SK-N-SH (cell line): ENCODE data around the gene SARDH. TPM values are rescaled to one million over a fixed set of nuclear protein-coding genes. Genes with fewer than 3 reads are reported as not detected.

ENCODE experiments used
- CTCF ChIA-PET: fragments of 300-600, 350-600 bp; formaldehyde crosslinking; extraction: SDS; loops from one replicate; lab custom pipeline; 2021; lab: Yijun Ruan, JAX
- POLR2A ChIA-PET: fragments of 350-600 bp; sonication (Branson Sonifier 250); formaldehyde crosslinking; extraction: SDS; loops from one replicate; lab custom pipeline; 2020; ENCODE audit warnings: antibody characterized with exemption, inconsistent platforms; lab: Yijun Ruan, JAX
- DNase-seq: peaks from one replicate; pipeline ENCODE4 v3.0.0; 2012
- H2AFZ ChIP-seq: fragments of 200-600 bp; sonication (generic); 2 replicates; pipeline ENCODE4 v1.8.1; 2016; ENCODE audit warnings: antibody characterized with exemption, mild to moderate bottlenecking, low read depth
- H3F3A ChIP-seq: fragments of 200-600 bp; sonication (generic); replicated peaks from 2 replicates; pipeline ENCODE3; 2016; ENCODE audit warnings: antibody characterized with exemption, mild to moderate bottlenecking; ENCODE audit not compliant: insufficient read depth
- H3K27ac ChIP-seq, 2 experiments: fragments of 200-500 bp in 1 of 2; fragments of 200-600 bp in 1 of 2; sonication (Bioruptor generic) in 1 of 2; sonication (generic), shearing (Covaris generic) in 1 of 2; 2 replicates each; pipeline versions ENCODE4 v1.5.1 to v1.6.1; 2014 to 2016; ENCODE audit warnings: low read depth in 2 of 2, inconsistent platforms in 1 of 2, low read length in 1 of 2, mild to moderate bottlenecking in 1 of 2, mixed read lengths in 1 of 2
- H3K27me3 ChIP-seq: fragments of 200-600 bp; sonication (generic), shearing (Covaris generic); 2 replicates; pipeline ENCODE4 v1.6.1; 2016; ENCODE audit warnings: mixed run types; ENCODE audit not compliant: insufficient read depth
- H3K36me3 ChIP-seq, 2 experiments: fragments of 200-500 bp in 1 of 2; fragments of 200-600 bp in 1 of 2; sonication (Bioruptor generic) in 1 of 2; sonication (generic) in 1 of 2; replicated peaks in 1 of 2; 2 replicates each; pipeline versions ENCODE3 to v1.5.1; 2014 to 2016; ENCODE audit warnings: low read length in 1 of 2, mild to moderate bottlenecking in 1 of 2; ENCODE audit not compliant: insufficient read depth in 2 of 2, control insufficient read depth in 1 of 2
- H3K4me1 ChIP-seq, 2 experiments: fragments of 200-500 bp in 1 of 2; fragments of 200-600 bp in 1 of 2; sonication (Bioruptor generic) in 1 of 2; sonication (generic), shearing (Covaris generic) in 1 of 2; 2 replicates each; pipeline versions ENCODE4 v1.5.1 to v1.6.1; 2014 to 2016; ENCODE audit warnings: low read depth in 1 of 2, low read length in 1 of 2, mixed run types in 1 of 2; ENCODE audit not compliant: insufficient read depth in 2 of 2, control insufficient read depth in 1 of 2
- H3K4me2 ChIP-seq: fragments of 200-600 bp; sonication (generic), shearing (Covaris generic); 2 replicates; pipeline ENCODE4 v1.6.1; 2017; ENCODE audit warnings: mixed run types
- H3K4me3 ChIP-seq, 2 experiments: fragments of 200-500 bp in 1 of 2; fragments of 200-600 bp in 1 of 2; sonication (Bioruptor generic) in 1 of 2; sonication (generic), shearing (Covaris generic) in 1 of 2; 2 replicates each; pipeline versions ENCODE4 v1.5.1 to v1.8.1; 2014 to 2016; ENCODE audit warnings: low read depth in 2 of 2, inconsistent platforms in 1 of 2, low read length in 1 of 2, mild to moderate bottlenecking in 1 of 2, mixed read lengths in 1 of 2, moderate library complexity in 1 of 2
- H3K79me2 ChIP-seq: fragments of 200-600 bp; sonication (generic); 2 replicates; pipeline ENCODE4 v1.8.1; 2017; ENCODE audit warnings: mild to moderate bottlenecking; ENCODE audit not compliant: insufficient read depth
- H3K9ac ChIP-seq: fragments of 200-600 bp; sonication (generic); 2 replicates; pipeline ENCODE4 v1.6.1; 2017; ENCODE audit warnings: mixed run types
- H3K9me2 ChIP-seq: fragments of 200-600 bp; sonication (generic); 2 replicates; pipeline ENCODE4 v1.6.1; 2017; ENCODE audit warnings: mixed run types
- H3K9me3 ChIP-seq: fragments of 200-600 bp; sonication (generic); 2 replicates; pipeline ENCODE4 v1.6.1; 2017; ENCODE audit warnings: mixed run types, mild to moderate bottlenecking, moderate library complexity
- H4K20me1 ChIP-seq: fragments of 200-600 bp; sonication (generic); 2 replicates; pipeline ENCODE4 v1.6.1; 2017; ENCODE audit warnings: mild to moderate bottlenecking, mixed run types; ENCODE audit not compliant: insufficient read depth
- FOSL2 ChIP-seq: IDR thresholded peaks from 2 replicates; pipeline ENCODE4 v1.4.0; 2012; ENCODE audit warnings: low read depth, mild to moderate bottlenecking, moderate library complexity, borderline replicate concordance
- FOXM1 ChIP-seq: IDR thresholded peaks from 2 replicates; pipeline ENCODE4 v1.4.0; 2012; ENCODE audit warnings: low read depth, mild to moderate bottlenecking
- GABPA ChIP-seq: IDR thresholded peaks from 2 replicates; pipeline ENCODE4 v1.4.0; 2012; ENCODE audit warnings: low read depth, mild to moderate bottlenecking
- JUND ChIP-seq: IDR thresholded peaks from 2 replicates; pipeline ENCODE4 v1.4.0; 2012
- POLR2AphosphoS5 ChIP-seq: IDR thresholded peaks from 2 replicates; pipeline ENCODE4 v1.6.1; 2012; ENCODE audit warnings: low read depth, low read length
- RFX5 ChIP-seq: IDR thresholded peaks from 2 replicates; pipeline ENCODE4 v1.6.1; 2012; ENCODE audit warnings: mild to moderate bottlenecking, improper control_type of control experiment, low read length
- RXRA ChIP-seq: IDR thresholded peaks from 2 replicates; pipeline ENCODE4 v1.4.0; 2012; ENCODE audit warnings: low read depth, mild to moderate bottlenecking, borderline replicate concordance
- SIN3A ChIP-seq: IDR thresholded peaks from 2 replicates; pipeline ENCODE4 v1.6.1; 2012; ENCODE audit warnings: low read depth, mild to moderate bottlenecking, low read length, moderate library complexity, borderline replicate concordance
- SMC3 ChIP-seq: IDR thresholded peaks from 2 replicates; pipeline ENCODE4 v1.6.1; 2012; ENCODE audit warnings: low read depth, low read length, improper control_type of control experiment
- TAF1 ChIP-seq: IDR thresholded peaks from 2 replicates; pipeline ENCODE4 v1.6.1; 2012; ENCODE audit warnings: low read depth, mild to moderate bottlenecking, low read length, moderate library complexity, borderline replicate concordance
- TCF12 ChIP-seq: IDR thresholded peaks from 2 replicates; pipeline ENCODE4 v1.4.0; 2012
- YY1 ChIP-seq: IDR thresholded peaks from 2 replicates; pipeline ENCODE4 v1.4.0; 2012; ENCODE audit warnings: low read depth, mild to moderate bottlenecking
- WGBS: methylation state at CpG from one replicate; pipeline ENCODE4 v1.1.6; 2017; ENCODE audit warnings: low lambda C conversion rate; 5-methylcytosine and 5-hydroxymethylcytosine counted together
- polyA plus RNA-seq, 3 experiments: library from polyadenylated mRNA; depleted of rRNA; stranded (reverse); fragments of >200 nt; gene quantifications; 2 replicates each; pipeline ENCODE4 v1.2.3, GENCODE V29; 2012
- TF ChIP-seq, protein P1 (sequence below): IDR thresholded peaks from 2 replicates; pipeline ENCODE4; 2012
- TF ChIP-seq, protein P2 (sequence below): fragments of 150-350 bp; IDR thresholded peaks from 2 replicates; pipeline ENCODE4 v1.6.1; 2017; ENCODE audit warnings: antibody characterized with exemption, low read length, low read depth, borderline replicate concordance
- TF ChIP-seq, protein P3 (sequence below): IDR thresholded peaks from 2 replicates; pipeline ENCODE4 v1.4.0; 2012; ENCODE audit warnings: low read depth
- TF ChIP-seq, protein P4 (sequence below): IDR thresholded peaks from 2 replicates; pipeline ENCODE4 v1.6.1; 2012; ENCODE audit warnings: mild to moderate bottlenecking, low read depth, low read length, moderate library complexity
- TF ChIP-seq, protein P5 (sequence below): fragments of 200-600 bp; sonication (generic); IDR thresholded peaks from 2 replicates; pipeline ENCODE4 v1.6.1; 2017; ENCODE audit warnings: antibody characterized with exemption, mild to moderate bottlenecking, moderate library complexity
- TF ChIP-seq, protein P6 (sequence below): IDR thresholded peaks from 2 replicates; pipeline ENCODE4 v1.4.0; 2012; ENCODE audit warnings: low read depth, borderline replicate concordance

The SARDH gene
- polyA plus RNA-seq, 1 of the 3 experiments (the other 2 are of a cell fraction): 5.9 TPM

DNA sequence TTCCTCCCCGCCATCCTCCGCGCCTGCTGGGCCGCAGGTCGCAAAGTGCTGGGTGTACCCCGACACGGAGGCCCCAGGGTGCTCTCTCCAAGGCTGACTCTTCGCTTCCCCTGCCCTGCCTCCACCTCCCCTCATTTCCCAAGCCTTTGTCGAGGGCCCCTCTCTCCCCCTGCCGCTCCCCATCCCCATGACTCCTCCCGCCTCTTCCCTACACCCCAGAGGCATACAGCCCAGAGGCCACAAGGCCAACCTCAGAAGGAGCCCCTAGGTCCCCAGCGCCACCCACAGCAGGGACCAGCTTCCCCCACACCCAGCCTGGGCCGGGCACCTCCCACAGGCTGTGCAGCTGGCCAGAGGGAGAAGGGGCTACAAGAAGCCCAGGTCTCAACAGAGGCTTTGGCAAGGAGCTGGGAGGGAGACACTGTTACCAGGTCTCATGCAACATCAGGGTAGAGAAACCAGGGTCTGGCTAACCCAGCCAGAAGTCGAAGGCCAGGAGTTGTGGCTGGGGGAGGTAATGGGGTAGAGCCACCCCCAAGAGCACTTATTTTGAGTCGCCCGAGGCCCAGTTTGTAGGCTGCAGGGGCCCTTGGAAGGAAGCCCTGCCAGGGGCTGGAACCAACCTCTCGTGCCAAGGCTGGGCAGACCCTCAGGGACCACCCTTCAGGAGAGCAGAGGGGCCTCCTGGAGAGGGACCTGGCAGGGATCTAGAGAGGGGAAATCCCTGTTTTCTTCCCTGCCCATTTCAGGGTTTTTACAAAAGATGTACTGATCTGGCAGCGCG lies 24.5 kb upstream of the SARDH start (continued):
- TF ChIP-seq, protein P1, sequence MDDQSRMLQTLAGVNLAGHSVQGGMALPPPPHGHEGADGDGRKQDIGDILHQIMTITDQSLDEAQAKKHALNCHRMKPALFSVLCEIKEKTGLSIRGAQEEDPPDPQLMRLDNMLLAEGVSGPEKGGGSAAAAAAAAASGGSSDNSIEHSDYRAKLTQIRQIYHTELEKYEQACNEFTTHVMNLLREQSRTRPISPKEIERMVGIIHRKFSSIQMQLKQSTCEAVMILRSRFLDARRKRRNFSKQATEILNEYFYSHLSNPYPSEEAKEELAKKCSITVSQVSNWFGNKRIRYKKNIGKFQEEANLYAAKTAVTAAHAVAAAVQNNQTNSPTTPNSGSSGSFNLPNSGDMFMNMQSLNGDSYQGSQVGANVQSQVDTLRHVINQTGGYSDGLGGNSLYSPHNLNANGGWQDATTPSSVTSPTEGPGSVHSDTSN: no peak
- no peak for TF ChIP-seq POLR2AphosphoS5
- TF ChIP-seq, protein P2, sequence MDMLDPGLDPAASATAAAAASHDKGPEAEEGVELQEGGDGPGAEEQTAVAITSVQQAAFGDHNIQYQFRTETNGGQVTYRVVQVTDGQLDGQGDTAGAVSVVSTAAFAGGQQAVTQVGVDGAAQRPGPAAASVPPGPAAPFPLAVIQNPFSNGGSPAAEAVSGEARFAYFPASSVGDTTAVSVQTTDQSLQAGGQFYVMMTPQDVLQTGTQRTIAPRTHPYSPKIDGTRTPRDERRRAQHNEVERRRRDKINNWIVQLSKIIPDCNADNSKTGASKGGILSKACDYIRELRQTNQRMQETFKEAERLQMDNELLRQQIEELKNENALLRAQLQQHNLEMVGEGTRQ: no peak

DNA sequence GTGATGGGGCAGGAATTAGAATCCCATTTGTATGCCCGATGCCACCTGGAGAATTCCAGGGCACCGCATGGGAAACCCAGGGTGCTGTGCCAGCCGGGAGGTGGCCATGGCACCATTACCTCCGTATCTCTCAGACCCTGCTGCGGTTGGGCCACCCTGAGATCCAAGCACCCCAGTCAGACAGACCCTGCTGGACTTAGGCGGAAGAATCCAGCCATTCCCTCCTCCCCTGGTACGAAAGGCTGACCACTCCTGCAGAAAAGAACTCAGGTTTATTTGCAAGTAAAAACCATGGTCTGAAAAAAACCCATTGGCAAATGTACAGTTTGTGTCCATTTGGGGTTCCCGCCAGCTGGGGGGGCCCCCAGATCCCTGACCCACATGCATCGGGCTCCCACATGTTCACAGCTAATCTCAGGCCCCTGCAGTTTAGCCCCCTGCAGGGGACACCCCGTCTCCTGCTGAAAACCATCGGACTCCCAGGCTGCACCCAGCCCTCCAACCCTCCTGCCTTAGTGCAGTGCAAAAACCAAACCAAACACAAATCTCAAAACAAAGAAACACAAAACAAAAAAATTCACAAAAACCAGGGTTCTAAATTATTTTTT lies 23.6 kb upstream of the SARDH start:
- peaks cover 23% of the 10 kb centered on the region in 2 experiments for H3K36me3 ChIP-seq
- H3K9me2 ChIP-seq: no peaks in the 10 kb centered on the region
- peaks cover 5% of the 10 kb centered on the region for H3F3A ChIP-seq
- no peak overlapping the region for H3K27ac ChIP-seq
- no peaks in the 10 kb centered on the region for H3K27me3 ChIP-seq
- H3K9me3 ChIP-seq: no peaks in the 10 kb centered on the region; the same call in 1 of the 2 replicates
- DNase-seq: no peak
- H3K4me3 ChIP-seq: no peak overlapping the region
- 91% methylated on average over 9 of the region's 11 CpGs for WGBS
- H3K9ac ChIP-seq: no peak overlapping the region
- no peaks in the 10 kb centered on the region for H3K79me2 ChIP-seq
- POLR2A ChIA-PET: no interaction called here
- CTCF ChIA-PET: no interaction called here
- H3K4me2 ChIP-seq: no peak overlapping the region
- no peaks in the 10 kb centered on the region for H4K20me1 ChIP-seq
- H3K4me1 ChIP-seq: no peaks in the 10 kb centered on the region
- H2AFZ ChIP-seq: no peak overlapping the region
- TF ChIP-seq SIN3A (no peak), GABPA (no peak), TCF12 (no peak), RFX5 (no peak), YY1 (no peak), JUND (no peak), RXRA (no peak), FOSL2 (no peak), TAF1 (no peak), FOXM1 (no peak), POLR2AphosphoS5 (no peak), SMC3 (no peak)
- TF ChIP-seq, protein P3, sequence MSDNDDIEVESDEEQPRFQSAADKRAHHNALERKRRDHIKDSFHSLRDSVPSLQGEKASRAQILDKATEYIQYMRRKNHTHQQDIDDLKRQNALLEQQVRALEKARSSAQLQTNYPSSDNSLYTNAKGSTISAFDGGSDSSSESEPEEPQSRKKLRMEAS: no peak
- TF ChIP-seq, protein P4, sequence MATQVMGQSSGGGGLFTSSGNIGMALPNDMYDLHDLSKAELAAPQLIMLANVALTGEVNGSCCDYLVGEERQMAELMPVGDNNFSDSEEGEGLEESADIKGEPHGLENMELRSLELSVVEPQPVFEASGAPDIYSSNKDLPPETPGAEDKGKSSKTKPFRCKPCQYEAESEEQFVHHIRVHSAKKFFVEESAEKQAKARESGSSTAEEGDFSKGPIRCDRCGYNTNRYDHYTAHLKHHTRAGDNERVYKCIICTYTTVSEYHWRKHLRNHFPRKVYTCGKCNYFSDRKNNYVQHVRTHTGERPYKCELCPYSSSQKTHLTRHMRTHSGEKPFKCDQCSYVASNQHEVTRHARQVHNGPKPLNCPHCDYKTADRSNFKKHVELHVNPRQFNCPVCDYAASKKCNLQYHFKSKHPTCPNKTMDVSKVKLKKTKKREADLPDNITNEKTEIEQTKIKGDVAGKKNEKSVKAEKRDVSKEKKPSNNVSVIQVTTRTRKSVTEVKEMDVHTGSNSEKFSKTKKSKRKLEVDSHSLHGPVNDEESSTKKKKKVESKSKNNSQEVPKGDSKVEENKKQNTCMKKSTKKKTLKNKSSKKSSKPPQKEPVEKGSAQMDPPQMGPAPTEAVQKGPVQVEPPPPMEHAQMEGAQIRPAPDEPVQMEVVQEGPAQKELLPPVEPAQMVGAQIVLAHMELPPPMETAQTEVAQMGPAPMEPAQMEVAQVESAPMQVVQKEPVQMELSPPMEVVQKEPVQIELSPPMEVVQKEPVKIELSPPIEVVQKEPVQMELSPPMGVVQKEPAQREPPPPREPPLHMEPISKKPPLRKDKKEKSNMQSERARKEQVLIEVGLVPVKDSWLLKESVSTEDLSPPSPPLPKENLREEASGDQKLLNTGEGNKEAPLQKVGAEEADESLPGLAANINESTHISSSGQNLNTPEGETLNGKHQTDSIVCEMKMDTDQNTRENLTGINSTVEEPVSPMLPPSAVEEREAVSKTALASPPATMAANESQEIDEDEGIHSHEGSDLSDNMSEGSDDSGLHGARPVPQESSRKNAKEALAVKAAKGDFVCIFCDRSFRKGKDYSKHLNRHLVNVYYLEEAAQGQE: no peak
- TF ChIP-seq, protein P2: no peak
- TF ChIP-seq, protein P5, sequence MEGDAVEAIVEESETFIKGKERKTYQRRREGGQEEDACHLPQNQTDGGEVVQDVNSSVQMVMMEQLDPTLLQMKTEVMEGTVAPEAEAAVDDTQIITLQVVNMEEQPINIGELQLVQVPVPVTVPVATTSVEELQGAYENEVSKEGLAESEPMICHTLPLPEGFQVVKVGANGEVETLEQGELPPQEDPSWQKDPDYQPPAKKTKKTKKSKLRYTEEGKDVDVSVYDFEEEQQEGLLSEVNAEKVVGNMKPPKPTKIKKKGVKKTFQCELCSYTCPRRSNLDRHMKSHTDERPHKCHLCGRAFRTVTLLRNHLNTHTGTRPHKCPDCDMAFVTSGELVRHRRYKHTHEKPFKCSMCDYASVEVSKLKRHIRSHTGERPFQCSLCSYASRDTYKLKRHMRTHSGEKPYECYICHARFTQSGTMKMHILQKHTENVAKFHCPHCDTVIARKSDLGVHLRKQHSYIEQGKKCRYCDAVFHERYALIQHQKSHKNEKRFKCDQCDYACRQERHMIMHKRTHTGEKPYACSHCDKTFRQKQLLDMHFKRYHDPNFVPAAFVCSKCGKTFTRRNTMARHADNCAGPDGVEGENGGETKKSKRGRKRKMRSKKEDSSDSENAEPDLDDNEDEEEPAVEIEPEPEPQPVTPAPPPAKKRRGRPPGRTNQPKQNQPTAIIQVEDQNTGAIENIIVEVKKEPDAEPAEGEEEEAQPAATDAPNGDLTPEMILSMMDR: no peak
- TF ChIP-seq, protein P1: no peak
- TF ChIP-seq, protein P6, sequence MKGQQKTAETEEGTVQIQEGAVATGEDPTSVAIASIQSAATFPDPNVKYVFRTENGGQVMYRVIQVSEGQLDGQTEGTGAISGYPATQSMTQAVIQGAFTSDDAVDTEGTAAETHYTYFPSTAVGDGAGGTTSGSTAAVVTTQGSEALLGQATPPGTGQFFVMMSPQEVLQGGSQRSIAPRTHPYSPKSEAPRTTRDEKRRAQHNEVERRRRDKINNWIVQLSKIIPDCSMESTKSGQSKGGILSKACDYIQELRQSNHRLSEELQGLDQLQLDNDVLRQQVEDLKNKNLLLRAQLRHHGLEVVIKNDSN: no peak
